Measurements from ENCODE around the gene APEH. TPM values are rescaled to one million over a fixed set of nuclear protein-coding genes. Genes with fewer than 3 reads are reported as not detected.

APEH gene
- total and polyA plus RNA-seq, 5 donors: 37.4 to 110 (median 88.7) TPM

GRCh38 chr3:49703956-49704355 is 29.8 kb downstream of the APEH start:
- WGBS: 87% methylated on average over 7 of the region's 7 CpGs
- intact Hi-C loops (cut with DNase I): no loop called here
- ATAC-seq: no peak
- Histone ChIP-seq H3K27ac (ENCODE audit: low read length) (no peak overlapping the region), H3K4me1 (ENCODE audit: control insufficient read depth, insufficient read depth, low read length) (no peaks in the 10 kb centered on the region), H3K9me3 (ENCODE audit: control insufficient read depth, low read length) (no peaks in the 10 kb centered on the region), H3K27me3 (ENCODE audit: control insufficient read depth, insufficient read depth) (no peaks in the 10 kb centered on the region), H3K4me3 (ENCODE audit: low read length) (no peak overlapping the region)
- peak in 1 of 3 donors; percentile 35 for DNase-seq

- 94% methylated on average over 8 of the region's 8 CpGs for WGBS
- H3K27ac ChIP-seq (ENCODE audit: low read length): no peak overlapping the region
- no peaks in the 10 kb centered on the region for H3K4me1 ChIP-seq (ENCODE audit: control insufficient read depth, insufficient read depth, low read length)
- H3K27me3 ChIP-seq (ENCODE audit: control insufficient read depth, insufficient read depth): no peaks in the 10 kb centered on the region
- ATAC-seq (no peak), DNase-seq (no peak)
- intact Hi-C loops (cut with DNase I): no loop called here
- H3K4me3 ChIP-seq (ENCODE audit: low read length): no peak overlapping the region
- no peaks in the 10 kb centered on the region for H3K9me3 ChIP-seq (ENCODE audit: control insufficient read depth, low read length)
Measured at GRCh38 chr3:49704629-49705028, 30.5 kb downstream of the APEH start.

GRCh38 chr3:49705390-49705960 is 31.3 kb downstream of the APEH start:
- 94% methylated on average over 17 of the region's 17 CpGs for WGBS
- no peak overlapping the region for H3K27ac ChIP-seq (ENCODE audit: low read length)
- peak in 1 of 3 donors; percentile 38 for DNase-seq
- no peaks in the 10 kb centered on the region for H3K4me1 ChIP-seq (ENCODE audit: control insufficient read depth, insufficient read depth, low read length)
- no peak overlapping the region for H3K4me3 ChIP-seq (ENCODE audit: low read length)
- no peak for ATAC-seq
- H3K27me3 ChIP-seq (ENCODE audit: control insufficient read depth, insufficient read depth): no peaks in the 10 kb centered on the region
- H3K9me3 ChIP-seq (ENCODE audit: control insufficient read depth, low read length): no peaks in the 10 kb centered on the region
- intact Hi-C loops (cut with DNase I): no loop called here

GRCh38 chr3:49706456-49707112 is 32.4 kb downstream of the APEH start:
- ATAC-seq (no peak), DNase-seq (peak in 1 of 3 donors; percentile 37)
- Histone ChIP-seq H3K9me3 (ENCODE audit: control insufficient read depth, low read length) (no peaks in the 10 kb centered on the region), H3K27ac (ENCODE audit: low read length) (no peak overlapping the region), H3K27me3 (ENCODE audit: control insufficient read depth, insufficient read depth) (no peaks in the 10 kb centered on the region), H3K4me1 (ENCODE audit: control insufficient read depth, insufficient read depth, low read length) (no peaks in the 10 kb centered on the region), H3K4me3 (ENCODE audit: low read length) (no peak overlapping the region)
- intact Hi-C loops (cut with DNase I): no loop called here
- WGBS: 87% methylated on average over 9 of the region's 9 CpGs

GRCh38 chr3:49707113-49707480 is 32.9 kb downstream of the APEH start:
- WGBS: 77% methylated on average over 4 of the region's 4 CpGs

GRCh38 chr3:49709852-49710251 is 35.7 kb downstream of the APEH start:
- Histone ChIP-seq H3K4me1 (ENCODE audit: control insufficient read depth, insufficient read depth, low read length) (no peaks in the 10 kb centered on the region), H3K9me3 (ENCODE audit: control insufficient read depth, low read length) (no peaks in the 10 kb centered on the region), H3K4me3 (ENCODE audit: low read length) (no peak overlapping the region), H3K27ac (ENCODE audit: low read length) (no peak overlapping the region), H3K27me3 (ENCODE audit: control insufficient read depth, insufficient read depth) (no peaks in the 10 kb centered on the region)
- ATAC-seq (no peak), DNase-seq (no peak)
- intact Hi-C loops (cut with DNase I): no loop called here
- 98% methylated on average over 8 of the region's 8 CpGs for WGBS

More at GRCh38 chr3:49707113-49707480, 32.9 kb downstream of the APEH start:
- ATAC-seq: no peak
- Histone ChIP-seq H3K4me1 (ENCODE audit: control insufficient read depth, insufficient read depth, low read length) (no peaks in the 10 kb centered on the region), H3K4me3 (ENCODE audit: low read length) (no peak overlapping the region), H3K27me3 (ENCODE audit: control insufficient read depth, insufficient read depth) (no peaks in the 10 kb centered on the region), H3K9me3 (ENCODE audit: control insufficient read depth, low read length) (no peaks in the 10 kb centered on the region), H3K27ac (ENCODE audit: low read length) (no peak overlapping the region)
- peak in 1 of 3 donors; percentile 11 for DNase-seq
- intact Hi-C loops (cut with DNase I): no loop called here

GRCh38 chr3:49711489-49711888 is 37.3 kb downstream of the APEH start:
- H3K9me3 ChIP-seq (ENCODE audit: control insufficient read depth, low read length): no peaks in the 10 kb centered on the region
- WGBS: 88% methylated on average over 5 of the region's 5 CpGs
- H3K27me3 ChIP-seq (ENCODE audit: control insufficient read depth, insufficient read depth): no peaks in the 10 kb centered on the region
- H3K4me1 ChIP-seq (ENCODE audit: control insufficient read depth, insufficient read depth, low read length): no peaks in the 10 kb centered on the region
- no peak overlapping the region for H3K4me3 ChIP-seq (ENCODE audit: low read length)
- no peak overlapping the region for H3K27ac ChIP-seq (ENCODE audit: low read length)
- peak in 2 of 3 donors; percentile 14 for DNase-seq
- intact Hi-C loops (cut with DNase I): no loop called here
- no peak for ATAC-seq

GRCh38 chr3:49712166-49712565 is 38.0 kb downstream of the APEH start:
- Histone ChIP-seq H3K27ac (ENCODE audit: low read length) (no peak overlapping the region), H3K4me1 (ENCODE audit: control insufficient read depth, insufficient read depth, low read length) (no peaks in the 10 kb centered on the region), H3K9me3 (ENCODE audit: control insufficient read depth, low read length) (no peaks in the 10 kb centered on the region), H3K4me3 (ENCODE audit: low read length) (no peak overlapping the region), H3K27me3 (ENCODE audit: control insufficient read depth, insufficient read depth) (no peaks in the 10 kb centered on the region)
- ATAC-seq: no peak
- peak in 2 of 3 donors; percentile 25 to 33 for DNase-seq
- 96% methylated on average over 11 of the region's 11 CpGs for WGBS
- intact Hi-C loops (cut with DNase I): no loop called here

- Histone ChIP-seq H3K9me3 (ENCODE audit: control insufficient read depth, low read length) (no peaks in the 10 kb centered on the region), H3K4me3 (ENCODE audit: low read length) (no peak overlapping the region), H3K27ac (ENCODE audit: low read length) (no peak overlapping the region), H3K27me3 (ENCODE audit: control insufficient read depth, insufficient read depth) (no peaks in the 10 kb centered on the region), H3K4me1 (ENCODE audit: control insufficient read depth, insufficient read depth, low read length) (no peaks in the 10 kb centered on the region)
- intact Hi-C loops (cut with DNase I): no loop called here
- ATAC-seq: no peak
- whole genome bisulfite sequencing: 68% methylated on average over 7 of the region's 7 CpGs
- peak in 2 of 3 donors; percentile 41 to 43 for DNase-seq
Measured at GRCh38 chr3:49712631-49713317, 38.6 kb downstream of the APEH start.

GRCh38 chr3:49713336-49714105 is 39.4 kb downstream of the APEH start:
- ATAC-seq (no peak), DNase-seq (peak in 2 of 3 donors; percentile 40 to 58)
- intact Hi-C loops (cut with DNase I): no loop called here
- no peaks in the 10 kb centered on the region for H3K4me1 ChIP-seq (ENCODE audit: control insufficient read depth, insufficient read depth, low read length)
- 90% methylated on average over 25 of the region's 25 CpGs for whole genome bisulfite sequencing
- H3K4me3 ChIP-seq (ENCODE audit: low read length): no peak overlapping the region
- no peak overlapping the region for H3K27ac ChIP-seq (ENCODE audit: low read length)
- no peaks in the 10 kb centered on the region for H3K27me3 ChIP-seq (ENCODE audit: control insufficient read depth, insufficient read depth)
- H3K9me3 ChIP-seq (ENCODE audit: control insufficient read depth, low read length): no peaks in the 10 kb centered on the region

Measured in right cardiac atrium (tissue), 5 donors.